T-cell (primary cell): ENCODE measurements around the gene GGT1. TPM values are rescaled to one million over a fixed set of nuclear protein-coding genes. Genes with fewer than 3 reads are reported as not detected.

ENCODE experiments used
- ATAC-seq, 4 experiments: fragments of 200-7000 bp in 3 of 4; fragments of 150-1000 bp in 1 of 4; cut with Tn5 transposase; replicated peaks in 1 of 4; 1 replicate in 3 of 4; 2 replicates in 1 of 4; pipeline ENCODE4 v1.10.0; 2021; ENCODE audit warnings: moderate library complexity in 3 of 4, mild to moderate bottlenecking in 2 of 4, moderate number of reproducible peaks in 1 of 4
- CTCF ChIA-PET, 2 donors: fragments of 300-600 bp; sonication (Branson Sonifier 250); formaldehyde crosslinking; loops; one replicate each; lab custom pipeline; 2022; ENCODE audit warnings: antibody characterized with exemption in 2 of 2; lab: Charles Lee
- POLR2A ChIA-PET, 2 donors: fragments of 300-600 bp; sonication (Branson Sonifier 250); formaldehyde crosslinking; loops; one replicate each; lab custom pipeline; 2022; ENCODE audit warnings: antibody characterized with exemption in 2 of 2; lab: Charles Lee
- DNase-seq, 35 experiments: peaks; one replicate each; pipeline versions ENCODE4 v3.0.0 to v3.0.0-alpha.2; 2013 to 2023
- H3K27ac ChIP-seq: one replicate; pipeline ENCODE4 v1.5.1; 2013; ENCODE audit warnings: low read length
- H3K27me3 ChIP-seq, 2 experiments: replicated peaks in 1 of 2; 1 replicate in 1 of 2; 2 replicates in 1 of 2; pipeline versions ENCODE4 v1.6.1 to v1.7.0; 2013; ENCODE audit warnings: low read length in 1 of 2, mixed read lengths in 1 of 2; ENCODE audit not compliant: control insufficient read depth in 2 of 2, insufficient read depth in 2 of 2; ENCODE audit errors: extremely low read depth in 1 of 2
- H3K36me3 ChIP-seq, 2 donors: 1 replicate in 1 of 2; 2 replicates in 1 of 2; pipeline versions ENCODE4 v1.6.1 to v1.7.0; 2013; ENCODE audit warnings: low read length in 1 of 2; ENCODE audit not compliant: control insufficient read depth in 2 of 2, insufficient read depth in 1 of 2; ENCODE audit errors: extremely low read depth in 1 of 2
- H3K4me1 ChIP-seq, 2 experiments: 1 replicate in 1 of 2; 2 replicates in 1 of 2; pipeline versions ENCODE4 v1.6.1 to v1.7.0; 2013; ENCODE audit warnings: low read length in 2 of 2, mixed read lengths in 1 of 2; ENCODE audit not compliant: insufficient read depth in 2 of 2, control insufficient read depth in 1 of 2; ENCODE audit errors: extremely low read depth in 1 of 2
- H3K4me3 ChIP-seq, 2 donors: 1 replicate in 1 of 2; 2 replicates in 1 of 2; pipeline versions ENCODE4 v1.5.1 to v1.7.0; 2013; ENCODE audit warnings: mild to moderate bottlenecking in 2 of 2, low read length in 1 of 2, moderate library complexity in 1 of 2; ENCODE audit not compliant: control insufficient read depth in 1 of 2; ENCODE audit errors: extremely low read depth in 1 of 2
- H3K9me3 ChIP-seq: 2 replicates; pipeline ENCODE4 v1.7.0; 2013
- H3K27ac Mint-ChIP-seq, 2 donors: one replicate each; pipeline ENCODE4 v1.8.0; 2020 to 2021; ENCODE audit warnings: mild to moderate bottlenecking in 2 of 2, mixed read lengths in 2 of 2
- H3K27me3 Mint-ChIP-seq, 2 donors: one replicate each; pipeline ENCODE4 v1.8.0; 2021 to 2022; ENCODE audit warnings: mixed read lengths in 2 of 2
- H3K36me3 Mint-ChIP-seq: one replicate; pipeline ENCODE4 v1.8.0; 2021; ENCODE audit warnings: mixed read lengths
- H3K4me1 Mint-ChIP-seq, 3 donors: one replicate each; pipeline ENCODE4 v1.8.0; 2020 to 2022; ENCODE audit warnings: mixed read lengths in 3 of 3, mild to moderate bottlenecking in 1 of 3
- H3K4me3 Mint-ChIP-seq, 3 donors: one replicate each; pipeline ENCODE4 v1.8.0; 2020 to 2022; ENCODE audit warnings: mild to moderate bottlenecking in 3 of 3, mixed read lengths in 3 of 3, moderate library complexity in 3 of 3
- H3K9me3 Mint-ChIP-seq, 3 donors: one replicate each; pipeline ENCODE4 v1.8.0; 2020 to 2022; ENCODE audit warnings: mixed read lengths in 3 of 3
- WGBS: methylation state at CpG from one replicate; pipeline ENCODE4 v1.1.5; 2013; ENCODE audit warnings: missing lambda C conversion rate; ENCODE audit not compliant: insufficient coverage; 5-methylcytosine and 5-hydroxymethylcytosine counted together
- total RNA-seq, 35 experiments: library from RNA in 6 of 35; stranded (reverse) in 6 of 35; fragments of 120-200 nt in 1 of 35; gene quantifications; one replicate each; pipeline versions ENCODE4 v1.2.1 to v1.2.4 and lab custom pipeline; 2013 to 2026

Gene GGT1
- total RNA-seq, 5 donors from 2014 or later (not counting 1 experiment from before 2014, with no cell fraction given) = 11.8 to 30.6 (median 19.8) TPM

- Histone ChIP-seq H3K27me3 (no peaks in the 10 kb centered on the region), H3K9me3 (no peaks in the 10 kb centered on the region), H3K4me3 (no peak overlapping the region), H3K4me1 (no peaks in the 10 kb centered on the region), H3K27ac (no peak overlapping the region), H3K36me3 (no peaks in the 10 kb centered on the region)
- WGBS = 84% methylated on average over 15 of the region's 19 CpGs
- H3K9me3 Mint-ChIP-seq = no peaks in the 10 kb centered on the region
- peaks cover 3% of the 10 kb centered on the region for H3K36me3 Mint-ChIP-seq
- CTCF ChIA-PET = interaction anchor here in 1 of 2 donors (0.9 kb wide), 1 partner anchor 13 kb away, joined by 3 read pairs; no protein-coding TSS in a partner anchor
- peaks cover 0 to 9% (median 0%) of the 10 kb centered on the region in 3 donors for H3K4me1 Mint-ChIP-seq
- DNase-seq = no peak
- no peak overlapping the region for H3K27ac Mint-ChIP-seq
- no peak for ATAC-seq
- no peak overlapping the region for H3K4me3 Mint-ChIP-seq
- POLR2A ChIA-PET = no interaction called here
- H3K27me3 Mint-ChIP-seq = no peaks in the 10 kb centered on the region
Measured at GRCh38 chr22:24583221-24584165, 19.5 kb upstream of the GGT1 start.

- Histone ChIP-seq H3K36me3 (no peaks in the 10 kb centered on the region), H3K4me3 (no peak overlapping the region), H3K9me3 (no peaks in the 10 kb centered on the region), H3K27ac (no peak overlapping the region), H3K4me1 (no peaks in the 10 kb centered on the region), H3K27me3 (peaks cover 0 to 3% of the 10 kb centered on the region in 2 experiments)
- H3K27me3 Mint-ChIP-seq = no peaks in the 10 kb centered on the region
- CTCF ChIA-PET = interaction anchor here in 1 of 2 donors (0.9 kb wide), 1 partner anchor 12 kb away, joined by 3 read pairs; no protein-coding TSS in a partner anchor
- POLR2A ChIA-PET = no interaction called here
- ATAC-seq = no peak
- peaks cover 3% of the 10 kb centered on the region for H3K36me3 Mint-ChIP-seq
- no peaks in the 10 kb centered on the region for H3K9me3 Mint-ChIP-seq
- H3K4me3 Mint-ChIP-seq = no peak overlapping the region
- peaks cover 0 to 2% (median 0%) of the 10 kb centered on the region in 3 donors for H3K4me1 Mint-ChIP-seq
- no peak for DNase-seq
- no peak overlapping the region for H3K27ac Mint-ChIP-seq
- 92% methylated on average over 2 of the region's 5 CpGs for WGBS
Measured at GRCh38 chr22:24584166-24584790, 18.7 kb upstream of the GGT1 start.

GRCh38 chr22:24584871-24585411 lies 18.1 kb upstream of the GGT1 start:
- H3K27ac ChIP-seq = no peak overlapping the region
- no peak overlapping the region for H3K4me3 ChIP-seq
- WGBS = 83% methylated on average over 9 of the region's 10 CpGs
- peaks cover 3% of the 10 kb centered on the region for H3K36me3 Mint-ChIP-seq
- H3K27ac Mint-ChIP-seq = no peak overlapping the region
- no peaks in the 10 kb centered on the region for H3K4me1 ChIP-seq
- no peaks in the 10 kb centered on the region for H3K4me1 Mint-ChIP-seq
- H3K4me3 Mint-ChIP-seq = no peak overlapping the region
- DNase-seq (no peak), ATAC-seq (no peak)
- no peaks in the 10 kb centered on the region for H3K36me3 ChIP-seq
- peaks cover 0 to 3% of the 10 kb centered on the region in 2 experiments for H3K27me3 ChIP-seq
- ChIA-PET CTCF (no interaction called here), POLR2A (no interaction called here)
- no peaks in the 10 kb centered on the region for H3K9me3 ChIP-seq
- H3K27me3 Mint-ChIP-seq = no peaks in the 10 kb centered on the region
- H3K9me3 Mint-ChIP-seq = no peaks in the 10 kb centered on the region

- peaks cover 0 to 3% of the 10 kb centered on the region in 2 experiments for H3K27me3 ChIP-seq
- POLR2A ChIA-PET = no interaction called here
- H3K36me3 ChIP-seq = no peaks in the 10 kb centered on the region
- H3K4me1 Mint-ChIP-seq = no peaks in the 10 kb centered on the region
- no peak overlapping the region for H3K4me3 Mint-ChIP-seq
- no peaks in the 10 kb centered on the region for H3K4me1 ChIP-seq
- ATAC-seq (no peak), DNase-seq (no peak)
- CTCF ChIA-PET = no interaction called here
- no peaks in the 10 kb centered on the region for H3K9me3 ChIP-seq
- H3K4me3 ChIP-seq = no peak overlapping the region
- WGBS = 91% methylated on average over 3 of the region's 3 CpGs
- no peak overlapping the region for H3K27ac Mint-ChIP-seq
- no peaks in the 10 kb centered on the region for H3K27me3 Mint-ChIP-seq
- H3K27ac ChIP-seq = no peak overlapping the region
- peaks cover 3% of the 10 kb centered on the region for H3K36me3 Mint-ChIP-seq
- H3K9me3 Mint-ChIP-seq = no peaks in the 10 kb centered on the region
Measured at GRCh38 chr22:24585461-24585860, 17.5 kb upstream of the GGT1 start.

GRCh38 chr22:24585927-24586546 lies 17.0 kb upstream of the GGT1 start:
- CTCF ChIA-PET = no interaction called here

GRCh38 chr22:24587251-24587650 lies 15.7 kb upstream of the GGT1 start:
- H3K27ac Mint-ChIP-seq = no peak overlapping the region
- H3K4me1 ChIP-seq = peaks cover 0 to 3% of the 10 kb centered on the region in 2 experiments
- no peak overlapping the region for H3K4me3 ChIP-seq
- peaks cover 2 to 3% (median 2%) of the 10 kb centered on the region in 3 donors for H3K4me1 Mint-ChIP-seq
- no peaks in the 10 kb centered on the region for H3K9me3 ChIP-seq
- H3K27ac ChIP-seq = no peak overlapping the region
- POLR2A ChIA-PET = no interaction called here
- WGBS = 100% methylated on average over 1 of the region's 5 CpGs
- peaks cover 0 to 19% of the 10 kb centered on the region in 2 experiments for H3K27me3 ChIP-seq
- no peak overlapping the region for H3K4me3 Mint-ChIP-seq
- CTCF ChIA-PET = no interaction called here
- no peaks in the 10 kb centered on the region for H3K36me3 ChIP-seq
- H3K9me3 Mint-ChIP-seq = no peaks in the 10 kb centered on the region
- peaks cover 3% of the 10 kb centered on the region for H3K36me3 Mint-ChIP-seq
- DNase-seq (no peak), ATAC-seq (no peak)
- H3K27me3 Mint-ChIP-seq = peaks cover 0 to 2% of the 10 kb centered on the region in 2 donors

More at GRCh38 chr22:24585927-24586546, 17.0 kb upstream of the GGT1 start:
- POLR2A ChIA-PET = no interaction called here
- ATAC-seq (no peak), DNase-seq (no peak)
- Histone ChIP-seq H3K27me3 (peaks cover 0 to 7% of the 10 kb centered on the region in 2 experiments), H3K27ac (no peak overlapping the region), H3K4me3 (no peak overlapping the region), H3K36me3 (no peaks in the 10 kb centered on the region), H3K9me3 (no peaks in the 10 kb centered on the region), H3K4me1 (no peaks in the 10 kb centered on the region)
- Mint-ChIP-seq H3K9me3 (no peaks in the 10 kb centered on the region), H3K4me3 (no peak overlapping the region), H3K4me1 (no peaks in the 10 kb centered on the region), H3K27me3 (no peaks in the 10 kb centered on the region), H3K27ac (no peak overlapping the region), H3K36me3 (peaks cover 3% of the 10 kb centered on the region)
- WGBS = 93% methylated on average over 22 of the region's 24 CpGs
